ENCODE results near the gene AMPD3. TPM values are rescaled to one million over a fixed set of nuclear protein-coding genes. Genes with fewer than 3 reads are reported as not detected.
A peak's percentile ranks its signal among the peaks of the same experiment; 100 is the strongest.

Gene AMPD3
- total RNA-seq (2014; rRNA removed; shearing (Covaris generic)), result 2.2 and 3.8 TPM in 2 replicates

DNA sequence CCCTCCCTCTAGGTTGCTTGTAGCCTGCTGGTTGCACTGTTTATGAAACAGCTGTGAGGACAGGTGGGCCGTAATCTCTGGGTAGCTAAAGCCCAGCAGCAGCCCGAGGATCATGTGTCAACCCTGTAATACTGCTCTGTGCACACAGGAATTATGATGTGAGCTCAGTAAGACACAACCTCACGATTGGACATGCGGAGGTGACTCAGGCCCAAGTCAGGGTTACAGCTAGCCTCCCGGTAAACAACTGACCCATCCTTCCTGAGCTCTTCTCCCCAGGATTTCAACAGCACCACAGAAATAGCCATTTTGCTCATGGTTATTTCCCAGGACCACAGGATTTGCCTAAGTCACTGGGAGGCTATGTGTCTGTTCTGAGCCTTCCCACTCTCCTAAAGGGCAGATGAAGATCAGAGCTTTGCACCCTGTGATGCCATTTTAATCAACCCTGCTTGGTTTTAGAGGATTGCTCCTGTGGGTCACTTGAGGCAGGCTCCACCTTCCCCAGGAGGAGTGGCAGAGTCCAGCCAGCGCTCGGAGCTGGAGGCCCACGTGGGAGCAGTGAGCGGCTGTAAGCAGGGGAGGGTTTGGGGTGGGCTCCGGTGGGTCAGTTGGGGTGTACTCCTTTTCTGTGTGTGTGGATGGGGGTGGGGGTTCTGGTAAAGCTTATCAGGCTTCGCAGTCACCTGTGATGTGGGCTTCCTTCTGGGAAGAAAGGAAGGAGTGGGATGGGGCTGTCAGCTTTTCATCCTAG is at the start of gene AMPD3:
AMPD3 (plus strand) TSS at position 387 of the 754 bp plus-strand sequence. CDS start 6,256 bp downstream, outside the sequence.
- peaks cover 17% of the 10 kb centered on the region for H3K27me3 ChIP-seq (ENCODE audit: control insufficient read depth, insufficient read depth, low read length)
- DNase-seq, result peak; percentile 54
- no peak within 1 kb of the TSS for H3K4me3 ChIP-seq (ENCODE audit: insufficient read depth, low read depth, low read length)

DNA sequence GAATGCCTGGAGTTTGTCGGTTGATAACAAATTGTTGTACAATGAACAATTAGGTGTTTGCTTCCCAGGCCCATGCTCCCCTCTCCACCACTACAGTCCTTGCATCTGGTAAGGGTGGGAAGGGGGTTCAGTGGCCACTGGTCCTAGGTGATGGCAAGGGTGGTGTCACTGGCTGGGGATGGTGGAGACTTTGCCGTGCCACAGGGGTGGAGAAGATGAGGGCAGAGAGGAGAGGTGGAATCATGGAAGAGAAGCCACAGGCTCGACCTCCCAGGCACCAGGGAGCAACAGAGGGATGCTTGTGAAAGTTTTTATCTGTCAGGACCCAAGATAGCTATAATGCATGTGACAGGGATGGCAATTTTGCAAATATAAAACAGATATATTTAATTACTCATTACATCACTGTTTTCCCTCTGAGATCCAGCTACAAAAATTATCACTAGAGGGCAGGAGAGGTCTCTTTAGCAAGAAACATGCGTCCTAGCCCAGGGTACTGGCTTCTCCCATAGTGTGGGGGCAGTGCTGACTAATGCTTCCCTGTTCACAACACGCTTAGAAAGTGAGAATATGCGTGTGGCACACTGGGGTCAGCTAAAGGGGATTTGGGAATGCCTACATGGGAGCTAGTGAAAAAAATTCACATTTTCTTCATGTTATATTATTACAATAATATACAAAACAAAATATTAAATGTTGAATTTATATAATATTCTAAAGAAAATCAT is 49.0 kb upstream of the AMPD3 start:
- DNase-seq, result peak; percentile 81
- Histone ChIP-seq H3K4me3 (ENCODE audit: insufficient read depth, low read depth, low read length) (no peak overlapping the region), H3K27me3 (ENCODE audit: control insufficient read depth, insufficient read depth, low read length) (no peaks in the 10 kb centered on the region), H3K36me3 (replicated peaks; ENCODE audit: control insufficient read depth, insufficient read depth, low read length) (no peaks in the 10 kb centered on the region)

More for the DNA sequence above, at the start of gene AMPD3:
- no peaks in the 10 kb centered on the region for H3K36me3 ChIP-seq (replicated peaks; ENCODE audit: control insufficient read depth, insufficient read depth, low read length)

DNA sequence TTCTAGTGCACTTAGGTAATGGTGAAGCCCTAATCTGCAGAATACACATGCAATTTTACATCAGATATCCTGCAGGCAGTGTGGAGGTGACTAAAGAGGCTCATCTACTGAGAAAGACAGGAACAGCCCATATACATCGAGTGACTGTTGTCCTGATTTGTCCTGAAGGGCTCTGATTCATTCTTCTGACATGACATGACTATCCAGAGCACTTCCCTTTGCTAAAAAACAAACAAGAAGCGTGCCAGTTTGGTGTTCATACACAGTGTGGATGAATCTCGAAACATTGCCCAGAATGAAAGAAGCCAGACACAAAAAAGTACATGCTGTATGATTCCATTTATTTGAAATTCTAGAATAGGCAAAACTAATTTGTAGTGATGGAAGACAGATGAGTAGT is 48.0 kb upstream of the AMPD3 start:
- H3K36me3 ChIP-seq (replicated peaks; ENCODE audit: control insufficient read depth, insufficient read depth, low read length), result no peaks in the 10 kb centered on the region
- H3K4me3 ChIP-seq (ENCODE audit: insufficient read depth, low read depth, low read length), result no peak overlapping the region
- DNase-seq, result no peak
- no peaks in the 10 kb centered on the region for H3K27me3 ChIP-seq (ENCODE audit: control insufficient read depth, insufficient read depth, low read length)

DNA sequence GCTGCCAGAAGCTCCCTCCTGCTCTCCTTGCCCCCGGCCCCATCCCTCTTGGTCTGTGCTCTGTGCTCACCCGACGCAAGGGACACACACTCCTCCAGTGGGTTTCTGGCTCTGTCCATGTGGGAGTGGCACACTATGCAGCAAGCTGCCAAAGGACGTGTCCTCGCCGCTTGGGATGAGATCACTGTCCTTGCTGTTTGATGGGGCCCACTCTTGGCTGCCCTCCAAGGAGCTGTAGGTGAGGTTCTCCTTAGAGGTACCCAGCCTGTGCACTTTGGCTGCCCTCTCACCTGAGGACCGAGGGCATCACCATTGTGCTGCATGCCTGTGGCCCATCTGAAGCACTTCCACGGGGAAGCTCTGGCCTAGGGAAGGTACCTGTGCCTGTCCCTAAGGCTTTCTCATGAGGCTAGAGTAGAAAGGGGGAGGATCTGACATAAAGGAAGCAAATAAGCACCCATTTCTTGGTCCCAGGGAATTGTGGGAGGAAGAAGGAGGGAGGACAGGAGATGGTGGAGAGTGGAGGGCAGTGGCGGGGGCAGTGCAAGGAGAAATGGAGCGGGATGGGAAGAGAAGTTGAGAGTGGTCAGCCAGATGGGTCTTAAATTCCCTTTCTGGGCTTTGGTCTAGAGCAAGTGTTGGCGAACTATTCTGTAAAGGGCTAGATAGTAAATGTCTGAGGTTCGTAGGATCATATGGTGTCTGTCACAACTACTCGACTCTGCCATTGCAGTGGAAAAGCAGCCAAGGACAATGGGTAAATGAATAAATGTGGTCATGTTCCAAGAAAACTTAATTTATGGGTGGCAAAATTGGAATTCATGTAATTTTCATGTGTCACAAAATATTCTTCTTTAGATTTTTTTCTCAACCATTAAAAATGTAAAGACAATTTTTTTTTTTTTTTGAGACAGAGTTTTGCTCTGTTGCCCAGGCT is 47.0 kb upstream of the AMPD3 start:
- Histone ChIP-seq H3K4me3 (ENCODE audit: insufficient read depth, low read depth, low read length) (no peak overlapping the region), H3K36me3 (replicated peaks; ENCODE audit: control insufficient read depth, insufficient read depth, low read length) (no peaks in the 10 kb centered on the region), H3K27me3 (ENCODE audit: control insufficient read depth, insufficient read depth, low read length) (no peaks in the 10 kb centered on the region)
- DNase-seq, result no peak

DNA sequence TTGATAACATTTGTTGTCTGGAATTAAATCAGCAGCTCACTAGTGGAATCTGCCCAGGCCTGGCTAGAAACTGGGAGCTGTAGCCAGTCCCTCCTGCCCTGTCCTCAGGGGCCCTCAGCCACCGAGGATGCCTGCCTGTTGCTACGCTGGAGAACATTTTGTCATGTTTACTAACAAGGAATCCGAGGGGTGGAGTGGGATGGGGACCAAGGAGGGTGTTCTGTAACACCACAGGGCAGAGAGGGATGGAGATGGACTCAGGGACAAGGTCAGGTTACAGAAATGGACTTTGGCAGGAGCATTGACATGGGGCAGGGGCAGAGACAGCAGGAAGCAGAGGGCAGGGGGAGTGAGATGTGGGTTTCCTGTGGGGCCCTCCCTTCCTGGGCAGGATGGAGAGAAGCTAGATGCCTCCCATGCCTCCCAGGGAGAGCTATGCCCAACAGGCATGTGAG is 45.8 kb upstream of the AMPD3 start:
- H3K27me3 ChIP-seq (ENCODE audit: control insufficient read depth, insufficient read depth, low read length), result no peaks in the 10 kb centered on the region
- H3K36me3 ChIP-seq (replicated peaks; ENCODE audit: control insufficient read depth, insufficient read depth, low read length), result no peaks in the 10 kb centered on the region
- DNase-seq, result no peak
- H3K4me3 ChIP-seq (ENCODE audit: insufficient read depth, low read depth, low read length), result no peak overlapping the region

DNA sequence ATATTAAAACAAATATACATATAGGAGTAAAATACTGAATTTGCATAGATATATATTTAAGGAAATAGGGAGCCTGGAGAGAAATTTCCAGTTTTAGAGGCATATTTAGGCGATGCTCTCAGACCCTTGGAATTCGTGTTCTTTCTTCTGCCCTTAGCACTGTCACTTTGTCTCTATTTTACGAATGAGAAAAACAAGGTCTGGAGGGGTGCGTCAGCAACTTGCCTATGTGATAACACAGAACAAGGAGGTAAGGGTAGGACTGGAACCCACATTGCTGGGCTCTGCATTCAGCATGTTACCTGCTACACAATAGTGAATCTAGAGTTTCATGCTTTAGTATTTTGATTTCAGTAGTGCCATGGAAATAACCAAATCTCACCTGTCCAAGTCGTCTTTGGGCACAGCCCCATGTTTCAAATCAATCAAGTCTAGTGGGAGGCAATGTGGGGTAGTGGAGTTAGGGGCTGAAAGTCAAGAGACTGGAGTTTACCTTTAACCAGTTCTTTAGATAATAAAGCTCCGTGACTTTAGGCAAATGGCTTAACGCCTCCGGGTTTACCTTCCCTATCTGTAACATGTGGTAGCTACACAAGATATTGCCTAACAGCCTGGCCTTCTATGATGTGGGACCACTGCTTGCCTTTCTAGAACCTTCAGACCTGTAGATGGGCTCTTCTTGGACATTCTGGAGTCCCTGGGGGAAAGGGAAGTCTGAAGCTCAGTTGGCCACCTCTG is 44.8 kb upstream of the AMPD3 start:
- DNase-seq, result no peak
- no peak overlapping the region for H3K4me3 ChIP-seq (ENCODE audit: insufficient read depth, low read depth, low read length)
- no peaks in the 10 kb centered on the region for H3K27me3 ChIP-seq (ENCODE audit: control insufficient read depth, insufficient read depth, low read length)

DNA sequence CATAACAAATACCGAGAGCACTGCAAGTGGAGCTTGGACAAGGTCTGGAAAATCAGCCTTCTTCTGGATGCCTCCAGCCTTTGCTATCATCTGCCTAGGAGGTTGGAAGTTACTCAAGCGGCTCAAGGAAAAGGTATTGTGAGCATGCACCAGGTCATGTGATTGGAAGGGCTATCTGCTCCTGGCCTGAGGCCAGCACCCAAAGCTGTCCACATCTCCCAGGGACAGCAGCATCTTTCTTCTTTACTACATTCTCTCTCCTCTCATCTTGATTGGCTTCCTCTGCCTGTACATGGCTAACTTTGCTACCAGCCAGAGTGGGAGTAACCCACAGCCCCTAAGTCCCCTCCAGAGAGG is 44.2 kb upstream of the AMPD3 start:
- H3K27me3 ChIP-seq (ENCODE audit: control insufficient read depth, insufficient read depth, low read length), result no peaks in the 10 kb centered on the region
- DNase-seq, result no peak
- H3K36me3 ChIP-seq (replicated peaks; ENCODE audit: control insufficient read depth, insufficient read depth, low read length), result no peaks in the 10 kb centered on the region
- no peak overlapping the region for H3K4me3 ChIP-seq (ENCODE audit: insufficient read depth, low read depth, low read length)

More for the DNA sequence above, 44.8 kb upstream of the AMPD3 start:
- H3K36me3 ChIP-seq (replicated peaks; ENCODE audit: control insufficient read depth, insufficient read depth, low read length), result no peaks in the 10 kb centered on the region

DNA sequence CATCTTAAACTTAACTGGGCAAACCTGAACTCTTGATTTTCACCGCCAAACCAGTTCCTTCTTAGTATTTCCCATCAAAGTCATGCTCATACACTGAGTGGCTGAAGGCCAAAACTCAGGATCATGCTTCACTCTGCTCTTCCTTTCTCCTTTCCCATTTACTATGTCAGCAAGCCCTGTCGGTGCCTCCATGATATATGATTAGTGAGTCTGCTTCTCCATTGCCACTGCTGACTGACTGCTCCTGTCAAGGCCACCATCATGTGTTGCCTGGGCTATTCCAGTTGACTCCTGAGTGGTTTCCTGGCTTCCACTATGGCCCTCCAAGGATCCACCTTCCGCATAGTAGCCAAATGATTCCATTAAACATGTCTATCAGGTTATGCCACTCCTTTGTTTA is 42.8 kb upstream of the AMPD3 start:
- DNase-seq, result no peak
- no peaks in the 10 kb centered on the region for H3K27me3 ChIP-seq (ENCODE audit: control insufficient read depth, insufficient read depth, low read length)
- no peaks in the 10 kb centered on the region for H3K36me3 ChIP-seq (replicated peaks; ENCODE audit: control insufficient read depth, insufficient read depth, low read length)
- H3K4me3 ChIP-seq (ENCODE audit: insufficient read depth, low read depth, low read length), result no peak overlapping the region

DNA sequence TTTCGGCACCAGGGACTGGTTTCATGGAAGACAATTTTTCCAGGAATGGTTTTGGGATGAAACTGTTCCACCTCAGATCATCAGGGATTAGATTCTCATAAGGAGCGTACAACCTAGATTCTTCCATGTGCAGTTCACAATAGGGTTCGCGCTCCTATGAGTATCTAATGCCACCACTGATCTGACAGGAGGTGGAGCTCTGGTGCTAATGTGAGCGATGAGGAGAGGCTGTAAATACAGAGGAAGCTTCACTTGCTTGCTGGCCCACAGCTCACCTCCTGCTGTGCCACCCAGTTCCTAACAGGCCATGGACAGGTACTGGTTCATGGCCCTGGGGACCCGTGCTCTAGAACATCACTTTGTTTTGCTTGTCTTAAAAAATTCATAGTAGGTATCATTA is 41.8 kb upstream of the AMPD3 start:
- Histone ChIP-seq H3K36me3 (replicated peaks; ENCODE audit: control insufficient read depth, insufficient read depth, low read length) (no peaks in the 10 kb centered on the region), H3K27me3 (ENCODE audit: control insufficient read depth, insufficient read depth, low read length) (no peaks in the 10 kb centered on the region), H3K4me3 (ENCODE audit: insufficient read depth, low read depth, low read length) (no peak overlapping the region)
- DNase-seq, result no peak

DNA sequence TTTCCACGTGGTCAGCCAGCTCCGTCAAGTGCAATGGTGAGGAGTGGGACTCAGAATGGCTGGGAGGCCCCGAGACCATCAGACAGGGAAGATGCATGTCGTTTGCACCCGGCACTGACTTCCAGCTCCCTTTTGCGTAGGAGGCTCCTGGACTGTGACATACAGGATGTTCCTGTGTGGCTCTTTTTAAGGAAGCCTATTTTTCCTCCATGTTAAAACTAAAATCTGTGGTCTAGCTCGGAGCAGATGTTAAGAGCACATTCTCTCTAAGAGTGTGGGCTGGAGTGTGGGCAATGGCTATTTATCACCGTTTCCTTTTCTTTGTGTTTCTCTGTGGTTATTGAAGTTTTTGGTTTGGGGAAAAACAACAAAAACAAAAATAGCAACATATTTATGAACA is 40.9 kb upstream of the AMPD3 start:
- H3K27me3 ChIP-seq (ENCODE audit: control insufficient read depth, insufficient read depth, low read length), result no peaks in the 10 kb centered on the region
- no peaks in the 10 kb centered on the region for H3K36me3 ChIP-seq (replicated peaks; ENCODE audit: control insufficient read depth, insufficient read depth, low read length)
- no peak overlapping the region for H3K4me3 ChIP-seq (ENCODE audit: insufficient read depth, low read depth, low read length)
- DNase-seq, result no peak

DNA sequence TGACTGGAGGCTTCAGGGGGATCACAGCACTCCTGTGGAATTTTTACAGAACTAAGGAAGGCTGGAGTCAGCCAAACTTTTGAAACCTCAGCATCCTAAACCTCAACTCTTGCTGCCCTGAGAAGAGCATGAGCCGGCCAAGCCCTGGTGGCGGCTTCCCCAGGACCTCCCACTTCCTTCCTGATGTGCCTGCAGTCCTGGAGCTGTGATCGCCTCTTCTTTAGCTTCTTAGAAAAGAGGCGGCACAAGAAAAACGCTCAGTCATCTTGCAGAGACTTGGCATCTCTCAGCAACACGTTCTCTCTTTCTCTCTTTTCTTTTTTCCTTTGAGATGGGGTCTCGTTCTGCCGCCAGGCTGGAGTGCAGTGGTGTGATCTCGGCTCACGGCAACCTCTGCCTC is 40.4 kb upstream of the AMPD3 start:
- H3K27me3 ChIP-seq (ENCODE audit: control insufficient read depth, insufficient read depth, low read length), result no peaks in the 10 kb centered on the region
- no peak for DNase-seq
- H3K36me3 ChIP-seq (replicated peaks; ENCODE audit: control insufficient read depth, insufficient read depth, low read length), result no peaks in the 10 kb centered on the region
- H3K4me3 ChIP-seq (ENCODE audit: insufficient read depth, low read depth, low read length), result no peak overlapping the region

DNA sequence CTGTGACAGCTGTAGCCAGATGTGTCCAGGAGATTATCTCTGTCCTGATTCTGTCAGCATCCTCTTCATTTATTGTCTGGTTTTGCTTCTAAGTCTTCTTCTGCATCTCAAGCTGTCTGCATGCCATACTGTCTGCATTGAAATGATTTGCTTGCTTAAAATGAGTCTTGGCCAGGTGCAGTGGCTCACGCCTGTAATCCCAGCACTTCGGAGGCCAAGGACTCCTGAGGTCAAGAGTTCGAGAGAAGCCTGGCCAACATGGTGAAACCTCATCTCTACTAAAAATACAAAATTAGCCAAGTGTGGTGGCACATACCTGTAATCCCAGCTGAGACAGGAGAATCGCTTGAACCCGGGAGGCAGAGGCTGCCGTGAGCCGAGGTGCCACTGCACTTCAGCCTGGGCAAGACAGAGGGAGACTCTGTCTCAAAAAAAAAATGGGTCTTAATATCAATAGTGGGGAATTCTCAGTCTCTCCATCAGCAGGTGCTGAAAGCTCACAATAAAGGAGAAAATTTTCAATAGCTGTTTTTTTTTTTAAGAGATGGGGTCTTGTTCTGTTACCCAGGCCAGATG is 39.2 kb upstream of the AMPD3 start:
- no peak overlapping the region for H3K4me3 ChIP-seq (ENCODE audit: insufficient read depth, low read depth, low read length)
- DNase-seq, result no peak

DNA sequence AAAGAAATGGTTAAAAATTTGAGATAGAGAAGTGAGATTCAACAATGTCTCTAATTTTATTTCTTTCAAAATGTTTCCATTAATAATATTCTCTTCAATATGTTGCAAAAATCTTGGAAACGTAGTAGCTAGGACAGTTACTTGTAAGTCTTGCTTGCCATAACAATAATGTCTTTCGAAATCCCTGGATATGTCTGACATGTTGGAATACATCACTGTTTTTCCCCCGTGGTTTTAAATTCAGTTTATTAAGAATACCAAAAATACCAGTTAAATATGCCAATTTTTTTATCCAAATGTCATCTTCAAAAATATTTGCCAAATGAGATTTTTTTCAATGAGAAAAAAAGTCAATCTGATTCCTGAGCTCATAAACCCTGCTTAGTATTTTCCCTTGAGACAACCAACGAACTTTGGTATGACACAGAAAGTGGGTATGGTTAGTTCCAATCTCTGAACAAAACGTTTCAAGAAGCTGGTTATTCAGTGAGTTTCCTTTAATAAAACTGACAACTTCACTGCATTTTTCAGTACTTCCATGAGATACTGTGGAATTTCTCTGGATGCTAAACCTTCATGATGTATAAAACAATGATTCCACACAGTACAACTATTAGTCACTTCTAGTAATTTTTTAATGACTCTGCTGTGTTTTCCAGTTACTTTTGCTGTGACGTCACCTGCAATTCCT is 36.7 kb upstream of the AMPD3 start:
- Histone ChIP-seq H3K27me3 (ENCODE audit: control insufficient read depth, insufficient read depth, low read length) (no peaks in the 10 kb centered on the region), H3K4me3 (ENCODE audit: insufficient read depth, low read depth, low read length) (no peak overlapping the region), H3K36me3 (replicated peaks; ENCODE audit: control insufficient read depth, insufficient read depth, low read length) (no peaks in the 10 kb centered on the region)
- no peak for DNase-seq

More for the DNA sequence above, 39.2 kb upstream of the AMPD3 start:
- no peaks in the 10 kb centered on the region for H3K36me3 ChIP-seq (replicated peaks; ENCODE audit: control insufficient read depth, insufficient read depth, low read length)
- no peaks in the 10 kb centered on the region for H3K27me3 ChIP-seq (ENCODE audit: control insufficient read depth, insufficient read depth, low read length)

Data from H7 (cell line).